Endothelial cell of umbilical vein (primary cell): ENCODE data around the gene B4GALNT3. TPM values are rescaled to one million over a fixed set of nuclear protein-coding genes. Genes with fewer than 3 reads are reported as not detected.

Experiments used
- BruUV-seq: library from RNA; stranded (reverse); fragments of 400-500 nt; replicated peaks from 2 replicates; lab custom pipeline; 2021; lab: Mats Ljungman, UMichigan
- CTCF ChIA-PET: fragments of 300-600, 350-600 bp; sonication (Branson Sonifier 250); formaldehyde crosslinking; loops from one replicate; lab custom pipeline; 2021; ENCODE audit warnings: antibody characterized with exemption, inconsistent platforms; lab: Charles Lee
- POLR2A ChIA-PET: fragments of 300-600, 350-600 bp; sonication (Branson Sonifier 250); formaldehyde crosslinking; loops from one replicate; lab custom pipeline; 2021; ENCODE audit warnings: antibody characterized with exemption, inconsistent platforms; lab: Charles Lee
- DNase-seq: peaks from one replicate; pipeline ENCODE4 v3.0.0-alpha.2; 2011; ENCODE audit warnings: low read depth, low spot score
- FAIRE-seq: peaks from 2 replicates; lab custom pipeline; 2011; peaks lifted over from hg19 to GRCh38; lab: Jason Lieb, UNC
- H2AFZ ChIP-seq: 2 replicates; pipeline ENCODE4 v1.6.0; 2012; ENCODE audit warnings: low read depth, low read length, control low read depth, inconsistent platforms
- H3K27ac ChIP-seq: 2 replicates; pipeline ENCODE4 v1.5.1; 2011; ENCODE audit warnings: low read depth, mild to moderate bottlenecking, control low read depth, low read length, moderate library complexity; ENCODE audit not compliant: insufficient read depth
- H3K27me3 ChIP-seq, 2 experiments: 2 replicates each; pipeline versions ENCODE4 v1.6.0 to v1.6.1; 2011; ENCODE audit warnings: low read length in 2 of 2, mixed read lengths in 1 of 2; ENCODE audit not compliant: control insufficient read depth in 2 of 2, insufficient read depth in 2 of 2
- H3K36me3 ChIP-seq, 2 experiments: 2 replicates in 1 of 2; 3 replicates in 1 of 2; pipeline ENCODE4 v1.5.1; 2011; ENCODE audit warnings: low read length in 2 of 2, mild to moderate bottlenecking in 1 of 2, moderate library complexity in 1 of 2; ENCODE audit not compliant: control insufficient read depth in 2 of 2, insufficient read depth in 2 of 2; ENCODE audit errors: extremely low read depth in 1 of 2
- H3K4me1 ChIP-seq: 3 replicates; pipeline ENCODE4 v1.5.1; 2011; ENCODE audit warnings: mild to moderate bottlenecking, low read length; ENCODE audit not compliant: control insufficient read depth, insufficient read depth; ENCODE audit errors: extremely low read depth
- H3K4me2 ChIP-seq: 2 replicates; pipeline ENCODE4 v1.6.1; 2011; ENCODE audit warnings: low read length, control low read depth, mixed read lengths; ENCODE audit not compliant: insufficient read depth
- H3K4me3 ChIP-seq, 3 experiments: fragments of 200-600 bp in 1 of 3; sonication (generic), shearing (Covaris generic) in 1 of 3; replicated peaks in 1 of 3; 2 replicates each; pipeline ENCODE4 v1.5.1; 2011 to 2016; ENCODE audit warnings: control low read depth in 3 of 3, low read length in 3 of 3, mild to moderate bottlenecking in 2 of 3, inconsistent platforms in 1 of 3, low read depth in 1 of 3, moderate library complexity in 1 of 3; ENCODE audit not compliant: insufficient read depth in 1 of 3
- H3K79me2 ChIP-seq: 2 replicates; pipeline ENCODE4 v1.6.0; 2012; ENCODE audit warnings: low read length, inconsistent platforms; ENCODE audit not compliant: control insufficient read depth, insufficient read depth
- H3K9ac ChIP-seq: replicated peaks from 2 replicates; pipeline ENCODE3; 2011; ENCODE audit warnings: low read length, control low read depth; ENCODE audit not compliant: insufficient read depth; ENCODE audit errors: extremely low read depth
- H3K9me1 ChIP-seq: replicated peaks from 3 replicates; pipeline ENCODE4 v1.6.0; 2011; ENCODE audit warnings: mild to moderate bottlenecking, low read length; ENCODE audit not compliant: control insufficient read depth, insufficient read depth; ENCODE audit errors: extremely low read depth
- H3K9me3 ChIP-seq: replicated peaks from 2 replicates; pipeline ENCODE4 v1.5.1; 2012; ENCODE audit warnings: low read length, inconsistent platforms; ENCODE audit not compliant: control insufficient read depth, insufficient read depth
- H4K20me1 ChIP-seq: replicated peaks from 2 replicates; pipeline ENCODE3; 2011; ENCODE audit warnings: mild to moderate bottlenecking, low read length; ENCODE audit not compliant: control insufficient read depth, insufficient read depth; ENCODE audit errors: extremely low read depth
- EZH2 ChIP-seq: IDR thresholded peaks from 2 replicates; pipeline ENCODE4 v1.6.1; 2012; ENCODE audit warnings: borderline replicate concordance, low read depth, mild to moderate bottlenecking, moderate library complexity, low read length, inconsistent platforms; ENCODE audit not compliant: severe bottlenecking
- FOS ChIP-seq: IDR thresholded peaks from 2 replicates; pipeline ENCODE4 v1.6.1; 2011; ENCODE audit warnings: mild to moderate bottlenecking, low read length, moderate library complexity, borderline replicate concordance; ENCODE audit not compliant: insufficient read depth
- GATA2 ChIP-seq: IDR thresholded peaks from 2 replicates; pipeline ENCODE4 v1.7.0; 2011; ENCODE audit warnings: low read depth, mild to moderate bottlenecking, moderate library complexity, mixed read lengths, low read length; ENCODE audit not compliant: insufficient read length, insufficient read depth
- JUN ChIP-seq: IDR thresholded peaks from 2 replicates; pipeline ENCODE4 v1.6.1; 2011; ENCODE audit warnings: borderline replicate concordance, low read depth; ENCODE audit not compliant: insufficient read length, insufficient read depth
- MYC ChIP-seq: IDR thresholded peaks from one replicate; pipeline ENCODE4 v1.6.1; 2011; ENCODE audit warnings: mild to moderate bottlenecking, low read depth, low read length
- POLR2A ChIP-seq: IDR thresholded peaks from 2 replicates; pipeline ENCODE4 v1.6.1; 2012; ENCODE audit warnings: low read depth, mild to moderate bottlenecking, control low read depth, low read length
- POLR2AphosphoS5 ChIP-seq: IDR thresholded peaks from 2 replicates; pipeline ENCODE4 v1.6.1; 2012; ENCODE audit warnings: low read depth, mild to moderate bottlenecking, control low read depth, low read length, moderate library complexity; ENCODE audit not compliant: insufficient read depth
- dilution Hi-C: fragments of 300-500 bp; cut with MboI; formaldehyde crosslinking; loops from one replicate; pipeline ENCODE4 v1.15.0; 2019; ENCODE audit warnings: low sequenced_read_pairs; ENCODE audit not compliant: extremely low pct_ligation_motif_present
- intact Hi-C: fragments of 100-400 bp; cut with micrococcal nuclease; formaldehyde crosslinking; loops from one replicate; pipeline ENCODE4 v1.10.0; 2022
- polyA plus RNA-seq, 4 experiments: library from polyadenylated mRNA; depleted of rRNA in 3 of 4; stranded (reverse) in 3 of 4; unstranded in 1 of 4; fragments of >200 nt; gene quantifications; 2 replicates each; pipeline versions ENCODE4 v1.2.1 to v1.2.3, GENCODE V29; 2011 to 2012; ENCODE audit warnings: missing spikeins in 1 of 4
- total RNA-seq: library from RNA; stranded (reverse); gene quantifications from 2 replicates; pipeline ENCODE4 v1.2.3, GENCODE V29; 2021
- TF ChIP-seq, protein P1 (sequence below): IDR thresholded peaks from 2 replicates; pipeline ENCODE4 v1.6.1; 2011; ENCODE audit not compliant: insufficient read depth, insufficient read length
- TF ChIP-seq, protein P2 (sequence below), 2 donors: IDR thresholded peaks; 1 replicate in 1 of 2; 2 replicates in 1 of 2; pipeline ENCODE4 v1.5.1; 2011; ENCODE audit warnings: low read length in 2 of 2, mild to moderate bottlenecking in 2 of 2, moderate library complexity in 2 of 2, control low read depth in 1 of 2, inconsistent platforms in 1 of 2, low read depth in 1 of 2; ENCODE audit not compliant: insufficient read depth in 1 of 2; ENCODE audit errors: extremely low read depth in 1 of 2

B4GALNT3 gene
- total and polyA plus RNA-seq, 2 donors (not counting 3 experiments of a cell fraction or from before 2014, with no cell fraction given), result 0.07 TPM; not detected in 1

GRCh38 chr12:527729-528128 is 68.0 kb downstream of the B4GALNT3 start:
- H3K4me2 ChIP-seq, result no peak overlapping the region
- H3K4me3 ChIP-seq, result no peak overlapping the region
- H3K9me1 ChIP-seq, result no peaks in the 10 kb centered on the region
- intact Hi-C loops, result no loop called here
- H3K36me3 ChIP-seq, result no peaks in the 10 kb centered on the region
- no peak for DNase-seq
- TF ChIP-seq EZH2 (no peak), POLR2AphosphoS5 (no peak), MYC (no peak), GATA2 (no peak), JUN (no peak), POLR2A (no peak), FOS (no peak)
- TF ChIP-seq, protein P1, sequence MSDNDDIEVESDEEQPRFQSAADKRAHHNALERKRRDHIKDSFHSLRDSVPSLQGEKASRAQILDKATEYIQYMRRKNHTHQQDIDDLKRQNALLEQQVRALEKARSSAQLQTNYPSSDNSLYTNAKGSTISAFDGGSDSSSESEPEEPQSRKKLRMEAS, result no peak
- TF ChIP-seq, protein P2, sequence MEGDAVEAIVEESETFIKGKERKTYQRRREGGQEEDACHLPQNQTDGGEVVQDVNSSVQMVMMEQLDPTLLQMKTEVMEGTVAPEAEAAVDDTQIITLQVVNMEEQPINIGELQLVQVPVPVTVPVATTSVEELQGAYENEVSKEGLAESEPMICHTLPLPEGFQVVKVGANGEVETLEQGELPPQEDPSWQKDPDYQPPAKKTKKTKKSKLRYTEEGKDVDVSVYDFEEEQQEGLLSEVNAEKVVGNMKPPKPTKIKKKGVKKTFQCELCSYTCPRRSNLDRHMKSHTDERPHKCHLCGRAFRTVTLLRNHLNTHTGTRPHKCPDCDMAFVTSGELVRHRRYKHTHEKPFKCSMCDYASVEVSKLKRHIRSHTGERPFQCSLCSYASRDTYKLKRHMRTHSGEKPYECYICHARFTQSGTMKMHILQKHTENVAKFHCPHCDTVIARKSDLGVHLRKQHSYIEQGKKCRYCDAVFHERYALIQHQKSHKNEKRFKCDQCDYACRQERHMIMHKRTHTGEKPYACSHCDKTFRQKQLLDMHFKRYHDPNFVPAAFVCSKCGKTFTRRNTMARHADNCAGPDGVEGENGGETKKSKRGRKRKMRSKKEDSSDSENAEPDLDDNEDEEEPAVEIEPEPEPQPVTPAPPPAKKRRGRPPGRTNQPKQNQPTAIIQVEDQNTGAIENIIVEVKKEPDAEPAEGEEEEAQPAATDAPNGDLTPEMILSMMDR (IDR thresholded peaks at IDR 0.05; ENCODE audit: extremely low read depth in 1 of 2, insufficient read depth in 1 of 2, low read depth in 1 of 2, low read length in 2 of 2), result no peak
- dilution Hi-C loops, result no loop called here
- peaks cover 11% of the 10 kb centered on the region for H3K4me1 ChIP-seq
- H3K9ac ChIP-seq, result no peak overlapping the region
- no peak overlapping the region for H2AFZ ChIP-seq
- no peak for FAIRE-seq
- H3K27ac ChIP-seq, result no peak overlapping the region
- peaks cover 2% of the 10 kb centered on the region in 2 experiments for H3K27me3 ChIP-seq
- no TSS peak for BruUV-seq
- ChIA-PET CTCF (interaction anchor here (1.1 to 1.5 kb wide), 4 partner anchors 10 to 86 kb away, joined by 3 to 10 read pairs (median 3); no protein-coding TSS in a partner anchor), POLR2A (no interaction called here)
- no peaks in the 10 kb centered on the region for H3K79me2 ChIP-seq
- no peaks in the 10 kb centered on the region for H4K20me1 ChIP-seq
- H3K9me3 ChIP-seq, result no peaks in the 10 kb centered on the region
